HG03457 (cell line): Measurements from ENCODE around the gene TNK2.
"Not testable (repeated sequence)": the region's sequence is repeated elsewhere in the genome, so short reads cannot be mapped to it uniquely, and the experiment has no call there.

Experiments used
- ATAC-seq: cut with Tn5 transposase; IDR thresholded peaks from one replicate; pipeline ENCODE4 v1.9.1; 2021; ENCODE audit warnings: moderate number of reproducible peaks; ENCODE audit not compliant: unreplicated experiment

The TNK2 gene

GRCh38 chr3:195824425-195825190, 83.7 kb downstream of the TNK2 start:
- not testable (repeated sequence) for ATAC-seq

DNA sequence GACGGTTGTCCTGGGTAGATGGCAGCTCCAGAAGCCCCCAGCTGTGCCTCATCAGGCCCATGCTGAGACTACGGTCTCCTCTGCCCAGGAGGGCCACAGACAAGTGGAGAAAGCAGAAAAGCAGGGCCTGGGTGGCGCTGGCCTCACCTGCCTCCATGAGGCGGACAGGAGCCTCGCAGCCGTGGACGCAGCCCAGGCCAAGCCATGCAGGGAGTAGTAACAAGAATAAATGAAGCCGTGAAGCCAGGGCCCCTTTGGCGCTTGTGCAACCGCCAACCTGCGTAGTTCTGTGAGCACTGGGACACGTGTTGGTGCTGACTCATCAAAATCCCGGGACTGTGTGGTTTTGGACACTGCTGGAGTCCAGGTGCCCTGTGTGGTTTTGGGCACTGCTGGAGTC, 84.4 kb downstream of the TNK2 start:
- no peak for ATAC-seq

DNA sequence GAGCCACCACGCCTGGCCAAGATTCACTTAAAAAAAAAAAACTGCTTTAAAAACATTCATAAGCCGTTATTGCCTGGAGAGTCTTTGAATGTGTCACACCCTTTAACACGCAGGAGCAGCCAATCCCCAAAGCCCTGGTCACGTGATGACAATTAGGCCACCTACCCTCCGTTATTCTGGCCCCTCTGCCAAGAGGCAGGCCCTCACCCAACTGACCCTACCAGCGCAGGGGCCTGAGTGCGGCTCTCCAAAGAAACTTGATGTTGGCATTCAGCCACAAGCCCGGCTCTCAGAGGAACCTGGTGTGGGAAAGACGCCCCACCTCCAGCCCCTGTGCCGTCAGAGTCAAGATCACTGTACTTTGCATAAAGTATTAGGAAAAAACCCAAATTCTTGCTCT, 85.1 kb downstream of the TNK2 start:
- no peak for ATAC-seq

GRCh38 chr3:195822131-195822696, 86.1 kb downstream of the TNK2 start:
- no peak for ATAC-seq

GRCh38 chr3:195821403-195822130, 86.8 kb downstream of the TNK2 start:
- ATAC-seq = no peak

DNA sequence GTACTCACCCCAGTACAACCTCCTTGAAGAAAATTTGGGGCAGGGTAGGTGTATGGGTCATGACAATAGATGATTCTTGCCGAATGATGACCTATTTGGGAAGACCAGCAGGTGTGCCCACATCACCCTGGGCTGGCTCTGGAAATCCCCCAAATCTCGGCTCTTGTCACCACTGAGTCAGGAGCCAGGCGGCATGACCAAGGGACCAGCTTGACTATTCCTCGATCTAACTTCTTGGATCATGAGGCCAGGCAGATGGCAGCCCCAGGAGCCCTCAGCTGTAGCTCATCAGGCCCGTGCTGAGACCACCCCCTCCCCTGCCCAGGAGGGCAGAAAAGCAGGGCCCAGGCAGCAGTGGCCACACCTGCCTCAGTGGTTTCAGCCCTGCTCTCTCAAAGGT, 87.5 kb downstream of the TNK2 start:
- ATAC-seq = no peak

DNA sequence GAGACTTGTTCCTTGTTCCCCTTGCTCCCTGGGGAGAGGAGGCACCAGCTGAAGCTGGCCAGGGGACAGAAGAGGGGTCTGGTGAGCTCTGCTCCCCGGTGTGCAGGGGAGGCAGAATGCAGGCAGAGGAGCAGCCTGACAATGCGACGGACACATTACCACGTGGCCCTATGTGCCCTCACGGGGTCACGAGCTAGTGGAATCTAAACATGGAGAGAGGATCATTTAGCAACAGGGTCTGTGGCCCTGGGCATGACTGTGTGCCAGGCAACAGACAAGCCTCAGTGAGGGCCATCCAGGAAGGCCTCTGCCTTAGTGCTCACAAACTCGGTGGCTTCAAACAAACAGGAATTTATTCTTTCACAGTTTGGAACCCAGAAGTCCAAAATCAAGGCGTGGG, 88.2 kb downstream of the TNK2 start:
- ATAC-seq = no peak

GRCh38 chr3:195818301-195818700, 90.0 kb downstream of the TNK2 start:
- no peak for ATAC-seq

DNA sequence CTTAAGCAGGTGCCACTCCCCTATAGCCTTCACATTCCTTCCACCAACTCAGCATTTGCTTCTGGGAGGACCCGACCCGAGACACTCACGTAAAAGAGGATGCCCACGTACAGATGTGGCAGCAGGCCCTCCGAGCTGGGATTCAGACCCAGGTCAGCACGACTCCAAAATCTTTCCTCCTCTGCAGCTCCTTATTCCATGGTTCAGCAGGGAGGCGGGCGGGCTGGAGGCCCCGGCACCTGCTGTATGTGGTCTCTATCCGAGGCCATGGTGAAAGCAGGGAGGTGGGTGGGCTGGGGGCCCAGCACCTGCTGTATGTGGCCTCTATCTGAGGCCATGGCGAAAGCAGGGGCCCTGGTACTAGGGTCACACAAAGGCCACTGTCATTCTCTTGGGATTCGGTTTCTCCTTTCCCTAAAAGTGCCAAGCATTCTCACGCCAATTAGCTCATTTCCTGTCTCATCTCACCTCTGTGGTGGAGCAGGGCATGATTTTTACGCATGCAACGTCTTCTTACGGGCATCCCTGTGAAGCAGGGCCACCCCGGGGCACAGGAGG, 90.7 kb downstream of the TNK2 start:
- ATAC-seq = no peak

DNA sequence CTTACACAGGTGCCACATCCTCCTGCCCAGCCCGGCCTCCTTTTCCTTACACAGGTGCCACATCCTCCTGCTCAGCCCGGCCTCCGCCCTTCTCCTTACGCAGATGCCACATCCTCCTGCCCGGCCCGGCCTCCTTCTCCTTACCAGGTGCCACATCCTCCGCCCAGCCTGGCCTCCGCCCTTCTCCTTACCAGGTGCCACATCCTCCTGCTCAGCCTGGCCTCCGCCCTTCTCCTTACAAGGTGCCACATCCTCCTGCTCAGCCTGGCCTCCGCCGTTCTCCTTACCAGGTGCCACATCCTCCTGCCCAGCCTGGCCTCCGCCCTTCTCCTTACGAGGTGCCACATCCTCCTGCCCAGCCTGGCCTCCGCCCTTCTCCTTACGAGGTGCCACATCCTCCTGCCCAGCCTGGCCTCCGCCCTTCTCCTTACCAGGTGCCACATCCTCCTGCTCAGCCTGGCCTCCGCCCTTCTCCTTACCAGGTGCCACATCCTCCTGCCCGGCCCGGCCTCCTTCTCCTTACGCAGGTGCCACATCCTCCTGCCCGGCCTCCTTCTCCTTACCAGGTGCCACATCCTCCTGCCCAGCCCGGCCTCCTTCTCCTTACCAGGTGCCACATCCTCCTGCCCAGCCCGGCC, 92.0 kb downstream of the TNK2 start:
- not testable (repeated sequence) for ATAC-seq

DNA sequence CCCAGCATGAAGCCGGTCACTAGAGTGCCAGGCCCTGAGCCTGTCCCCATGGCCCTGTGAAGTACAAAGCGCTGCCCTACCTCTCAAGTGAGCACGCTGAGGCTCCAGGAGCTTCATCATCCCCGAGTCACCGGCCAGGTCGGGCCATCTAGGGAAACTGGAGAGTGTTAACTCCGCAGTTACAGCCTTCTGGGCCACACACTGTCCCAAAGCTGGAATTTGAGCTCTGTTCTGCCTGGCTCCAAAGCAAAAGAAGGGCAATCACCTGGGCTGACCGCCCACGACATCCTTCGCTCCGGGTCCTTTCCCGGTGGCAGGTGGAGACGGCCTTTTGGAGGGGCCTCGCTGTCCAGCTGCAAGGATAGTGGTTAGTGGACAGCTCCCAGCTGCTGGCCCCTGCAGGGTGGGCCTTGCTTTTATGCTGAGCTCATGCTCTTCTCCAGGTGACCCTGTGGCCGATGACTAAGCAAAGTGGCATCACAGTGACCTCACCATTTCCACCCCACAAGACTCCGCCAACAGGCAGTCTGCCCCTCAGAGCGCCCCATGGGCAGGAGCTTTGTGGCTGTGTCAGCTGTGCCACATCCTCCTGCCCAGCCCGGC, 93.1 kb downstream of the TNK2 start:
- no peak for ATAC-seq

GRCh38 chr3:195813916-195814640, 94.3 kb downstream of the TNK2 start:
- no peak for ATAC-seq
